HT-29 (cell line): Measurements from ENCODE around the gene GNL3. TPM values are rescaled to one million over a fixed set of nuclear protein-coding genes. Genes with fewer than 3 reads are reported as not detected.
A peak's percentile ranks its signal among the peaks of the same experiment; 100 is the strongest.

ENCODE experiments used
- DNase-seq: peaks from one replicate; pipeline ENCODE4 v3.0.0-alpha.2; 2015; ENCODE audit warnings: low spot score
- total RNA-seq: library from RNA; depleted of rRNA; stranded (reverse); fragments of >200 nt; shearing (Covaris generic); gene quantifications from 2 replicates; pipeline ENCODE4 v1.2.3, GENCODE V29; 2014

Gene GNL3
- total RNA-seq, 1 experiment from 2014 or later, result 69.6 TPM

DNA sequence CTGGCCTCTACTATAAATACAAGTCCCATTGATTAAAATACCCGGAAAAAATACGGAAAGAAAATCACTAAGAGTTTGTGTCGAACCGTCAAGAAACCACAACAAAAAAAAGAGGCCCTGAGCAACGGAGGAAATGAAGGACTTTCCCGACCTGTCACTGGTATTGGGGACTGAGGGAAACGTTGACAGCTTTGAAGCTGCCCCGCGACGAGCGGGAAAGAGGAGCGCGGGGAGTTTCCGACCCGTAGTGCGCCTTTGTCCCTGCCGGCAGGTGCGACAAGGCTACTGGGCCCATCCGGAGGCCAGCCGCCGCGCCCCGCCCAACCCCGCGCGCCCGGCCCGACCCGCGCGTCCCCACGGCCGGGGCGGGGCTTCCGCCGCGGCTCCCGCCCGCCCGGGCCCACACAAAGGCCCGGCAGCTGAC lies 535 bp upstream of the GNL3 start:
- DNase-seq, result peak; percentile 77

DNA sequence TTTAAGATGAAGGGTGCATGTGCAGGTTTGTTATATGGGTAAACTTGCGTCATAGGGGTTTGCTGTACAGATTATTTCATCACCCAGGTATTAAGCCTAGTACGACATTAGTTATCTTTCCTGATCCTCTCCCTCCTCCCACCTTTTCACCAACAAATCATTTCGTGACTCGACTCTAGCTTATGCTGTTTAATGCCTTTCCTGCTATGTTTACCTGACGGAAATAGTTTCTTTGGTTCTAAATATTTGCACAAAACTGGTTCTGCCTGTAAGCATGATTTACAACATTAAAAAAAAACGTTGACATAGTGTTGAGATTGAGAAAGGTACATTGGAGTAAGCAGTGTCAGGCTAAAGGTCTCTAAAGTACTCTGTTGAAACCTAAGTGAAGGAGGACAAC lies 2.4 kb downstream of the GNL3 start:
- no peak for DNase-seq

DNA sequence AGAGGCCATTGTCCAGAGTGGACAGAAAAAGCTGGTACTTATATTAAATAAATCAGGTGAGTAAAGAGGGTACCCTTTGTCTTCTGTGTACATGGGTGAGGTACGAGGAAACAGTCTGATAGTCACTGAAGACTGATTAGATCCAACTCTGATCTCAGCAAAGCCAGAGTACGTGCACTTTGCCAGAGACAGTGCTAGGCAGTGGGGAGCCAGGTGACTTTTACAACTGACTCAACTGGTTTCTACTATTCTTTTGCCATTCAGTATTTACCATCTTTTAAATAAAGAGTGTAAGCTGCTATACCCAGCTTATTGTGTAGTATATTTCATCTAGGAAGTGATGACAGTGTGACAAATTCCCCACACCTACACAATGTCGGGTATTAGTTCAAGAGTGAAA lies 3.3 kb downstream of the GNL3 start:
- no peak for DNase-seq

DNA sequence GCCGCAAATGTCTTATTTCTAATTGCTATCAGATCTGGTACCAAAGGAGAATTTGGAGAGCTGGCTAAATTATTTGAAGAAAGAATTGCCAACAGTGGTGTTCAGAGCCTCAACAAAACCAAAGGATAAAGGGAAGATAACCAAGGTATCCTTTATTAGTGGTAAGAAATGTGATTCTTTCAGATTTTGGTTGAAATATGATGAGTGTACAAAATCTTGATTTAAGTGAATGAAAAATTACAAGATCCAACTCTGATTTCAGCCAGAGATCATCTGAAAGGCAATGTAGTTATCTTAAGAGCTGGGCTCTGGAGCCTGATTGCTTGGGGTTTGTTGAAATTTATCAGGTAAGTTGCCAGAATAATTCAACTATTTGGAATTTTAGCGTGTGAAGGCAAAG lies 4.7 kb downstream of the GNL3 start:
- no peak for DNase-seq

DNA sequence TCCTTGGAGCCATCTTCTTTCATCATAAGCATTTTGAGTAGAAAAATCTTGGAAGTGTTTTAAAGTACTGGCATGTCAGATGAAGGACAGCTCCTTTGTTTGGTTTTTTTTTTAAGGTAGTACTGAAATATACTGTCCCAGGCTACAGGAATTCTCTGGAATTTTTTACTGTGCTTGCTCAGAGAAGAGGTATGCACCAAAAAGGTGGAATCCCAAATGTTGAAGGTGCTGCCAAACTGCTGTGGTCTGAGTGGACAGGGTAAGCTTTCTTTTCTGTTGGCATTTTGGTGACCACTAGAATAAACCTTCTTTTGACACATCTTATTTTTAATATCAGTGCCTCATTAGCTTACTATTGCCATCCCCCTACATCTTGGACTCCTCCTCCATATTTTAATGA lies 7.2 kb downstream of the GNL3 start:
- no peak for DNase-seq

DNA sequence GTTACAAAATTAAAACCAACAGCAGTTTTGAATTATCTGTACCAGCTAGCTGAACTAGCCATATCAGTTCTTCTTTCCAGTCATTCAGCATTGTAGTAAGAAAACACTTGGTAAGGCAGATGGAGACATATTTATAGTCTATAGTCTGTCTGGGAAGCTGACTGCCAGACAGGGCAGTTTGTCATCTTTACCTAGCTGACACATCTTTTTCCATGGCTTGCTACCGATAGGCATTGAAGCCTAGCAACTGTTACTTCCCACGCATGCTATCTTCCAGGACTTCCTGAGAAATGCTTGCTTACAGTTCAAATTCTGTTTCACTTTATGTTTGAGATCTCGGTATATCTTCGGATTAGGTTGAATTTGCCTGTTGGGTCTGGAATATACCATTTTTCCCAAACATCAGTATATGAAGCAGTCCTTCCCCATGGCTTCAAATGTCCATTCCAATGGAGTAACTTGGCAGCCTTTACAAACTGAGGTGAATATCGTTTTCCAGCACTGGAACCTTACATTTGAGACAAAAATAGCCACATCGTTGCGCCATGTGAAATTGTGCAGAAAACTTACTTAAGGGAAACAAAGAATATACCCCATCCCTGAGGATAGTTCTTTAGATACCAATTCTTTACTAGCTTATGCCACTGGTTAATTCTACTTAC lies 8.8 kb downstream of the GNL3 start:
- no peak for DNase-seq

DNA sequence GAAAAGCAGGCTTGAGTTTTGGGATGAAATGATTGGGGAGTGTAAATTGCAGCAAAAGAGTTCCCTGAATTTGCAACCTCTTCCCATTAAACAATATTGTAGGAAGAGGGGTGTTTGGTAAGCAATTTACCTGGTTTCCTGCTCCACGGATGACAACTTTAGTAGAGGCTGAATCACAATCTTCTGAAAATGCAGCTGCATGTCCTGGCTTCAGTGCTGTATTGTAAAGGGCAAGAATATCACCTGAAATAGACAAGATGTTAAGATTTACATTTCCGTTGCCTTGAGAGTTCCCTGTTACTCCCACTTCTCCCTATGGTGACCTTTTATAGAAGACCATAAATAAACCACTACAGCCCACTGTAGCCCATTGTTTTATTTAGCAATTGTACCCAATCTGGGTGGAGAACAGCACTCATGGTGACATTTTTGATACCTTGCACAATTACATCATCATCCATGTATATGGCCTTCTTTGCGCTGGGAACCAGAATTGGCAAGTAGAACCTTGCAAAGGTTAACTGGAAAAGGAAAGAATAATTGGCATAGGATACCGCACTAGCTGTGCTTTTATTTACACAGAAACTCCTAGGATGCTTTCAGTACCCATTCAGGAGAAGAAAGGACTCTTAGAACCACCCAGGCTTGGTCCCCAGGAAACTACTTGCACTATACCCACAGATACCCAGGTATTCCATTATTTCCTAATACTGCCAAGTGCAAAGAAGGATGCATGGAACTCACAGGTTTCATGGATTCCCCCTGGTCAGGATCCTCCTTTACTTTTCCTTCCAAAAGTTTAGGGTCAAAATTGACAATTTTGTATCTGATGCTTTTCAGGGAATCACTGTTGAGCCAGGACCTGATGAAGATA lies 10.2 kb downstream of the GNL3 start:
- no peak for DNase-seq

DNA sequence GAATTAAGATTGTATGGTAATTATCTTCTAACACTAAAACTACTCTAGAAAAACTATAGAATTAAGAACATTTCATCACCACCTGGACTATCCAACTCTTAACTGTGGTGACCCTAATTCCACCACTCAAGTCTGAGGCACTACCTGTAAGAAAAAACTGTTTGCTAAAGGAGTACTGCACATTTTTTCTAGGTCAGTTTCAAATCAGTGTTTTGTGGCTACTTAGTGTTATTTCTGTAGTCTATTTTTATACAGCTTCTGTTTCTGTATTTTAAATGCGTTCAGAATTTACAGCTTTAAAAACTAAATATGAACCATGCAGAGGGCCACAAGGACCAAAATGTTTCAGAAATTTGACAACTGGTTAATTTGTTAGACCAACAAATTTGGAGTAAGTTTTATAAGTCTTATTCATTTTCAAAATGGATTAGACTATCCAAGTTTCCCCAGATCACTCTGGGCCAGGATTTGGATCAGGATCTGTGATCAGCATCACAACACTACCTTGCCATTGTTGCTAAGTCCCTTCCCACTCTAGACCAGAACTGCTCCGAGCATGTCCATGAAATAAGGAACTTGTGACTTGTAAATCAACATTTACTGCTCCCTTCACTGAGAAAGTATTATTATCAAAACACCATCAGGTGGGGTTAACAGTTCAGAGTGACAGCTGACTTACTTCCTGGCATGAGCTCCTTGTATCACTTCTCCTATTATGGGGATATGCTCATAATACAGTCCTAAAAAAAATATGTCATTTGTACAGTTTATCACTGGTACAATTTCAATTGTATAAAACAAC lies 11.2 kb downstream of the GNL3 start:
- no peak for DNase-seq

DNA sequence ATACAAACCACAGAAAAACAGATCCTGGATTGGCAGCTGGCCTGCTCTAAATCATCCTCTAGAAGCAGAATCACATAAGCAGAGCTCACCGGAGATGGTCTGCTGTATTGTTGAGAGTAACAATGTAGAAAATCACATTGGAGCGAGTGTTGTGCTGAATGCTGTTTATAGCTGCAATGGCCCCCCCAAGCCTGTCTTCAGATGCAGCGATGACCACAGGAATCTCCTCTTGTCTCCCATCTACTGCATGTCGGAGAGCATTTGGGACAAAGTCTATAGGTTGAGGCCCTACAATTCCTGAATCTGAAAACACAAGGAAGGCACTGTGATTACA lies 11.8 kb downstream of the GNL3 start:
- no peak for DNase-seq

DNA sequence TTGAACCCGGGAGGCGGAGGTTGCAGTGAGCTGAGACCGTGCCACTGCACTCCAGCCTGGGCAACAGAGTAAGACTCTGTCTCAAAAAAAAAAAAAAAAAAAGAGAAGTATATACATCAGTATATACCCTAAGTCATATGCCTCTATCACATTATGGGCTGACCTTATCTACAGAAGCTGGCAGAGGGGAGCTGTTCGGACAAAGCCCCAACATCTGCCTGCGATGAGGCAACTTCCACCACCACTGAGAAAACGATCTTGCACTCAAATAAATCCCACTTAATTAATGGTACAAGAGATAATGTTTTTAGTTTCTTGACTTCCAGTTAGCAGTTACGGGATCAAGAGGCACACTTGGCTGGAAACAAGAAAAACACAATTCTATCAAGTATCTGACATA lies 17.5 kb downstream of the GNL3 start:
- no peak for DNase-seq

DNA sequence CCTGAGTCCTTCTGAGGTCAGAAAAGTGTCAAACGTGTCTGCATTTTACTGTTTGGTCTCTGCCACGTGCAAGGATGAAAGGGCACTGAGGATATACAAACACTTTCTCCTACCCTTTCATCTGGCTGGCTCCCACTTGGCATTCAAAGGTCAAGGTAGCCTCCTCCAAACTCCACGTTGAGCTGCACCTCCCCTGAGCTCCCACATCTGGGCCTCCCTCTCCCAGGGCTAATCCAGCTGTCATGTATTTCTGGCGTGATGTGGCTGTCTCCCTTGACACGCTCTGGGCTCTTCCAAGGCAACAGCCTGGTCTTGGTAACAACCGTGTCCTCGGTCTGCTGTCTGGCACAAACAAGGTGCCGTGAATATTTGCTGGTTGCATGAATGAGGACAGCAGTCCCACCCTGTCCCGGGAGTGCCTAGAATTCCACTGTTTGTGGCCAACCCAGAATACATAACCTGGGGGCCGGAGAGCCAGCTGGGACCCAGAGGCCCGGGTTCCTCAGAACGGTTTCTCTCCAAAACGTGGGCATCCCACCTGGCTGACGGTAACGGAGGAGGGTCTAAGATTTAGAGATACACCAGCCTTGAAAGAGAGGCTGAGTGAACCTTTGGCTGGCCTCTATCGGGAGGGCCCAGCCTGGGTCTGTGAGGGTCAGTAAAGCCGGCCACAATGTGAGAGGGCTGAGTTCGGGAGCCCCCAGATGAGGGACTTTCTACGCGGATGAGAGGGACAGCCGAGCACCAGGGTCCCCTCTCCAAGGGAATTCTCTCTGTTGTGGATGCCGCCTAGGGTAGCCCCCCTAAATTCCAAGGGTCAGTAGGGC lies 19.0 kb downstream of the GNL3 start:
- DNase-seq, result peak; percentile 44

DNA sequence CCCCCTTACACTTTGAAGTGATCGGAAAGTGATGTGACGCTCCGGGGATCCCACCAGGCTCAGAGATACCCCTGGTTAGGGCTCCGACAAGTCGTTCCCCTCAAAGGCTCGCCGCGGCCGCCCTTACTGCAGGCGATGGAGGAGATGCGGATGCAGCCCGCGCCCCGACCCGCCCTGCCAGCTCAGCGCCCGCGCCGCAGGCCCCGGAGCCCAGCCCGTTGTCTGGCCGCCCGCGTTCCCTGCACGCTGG lies 19.5 kb downstream of the GNL3 start:
- DNase-seq, result no peak

DNA sequence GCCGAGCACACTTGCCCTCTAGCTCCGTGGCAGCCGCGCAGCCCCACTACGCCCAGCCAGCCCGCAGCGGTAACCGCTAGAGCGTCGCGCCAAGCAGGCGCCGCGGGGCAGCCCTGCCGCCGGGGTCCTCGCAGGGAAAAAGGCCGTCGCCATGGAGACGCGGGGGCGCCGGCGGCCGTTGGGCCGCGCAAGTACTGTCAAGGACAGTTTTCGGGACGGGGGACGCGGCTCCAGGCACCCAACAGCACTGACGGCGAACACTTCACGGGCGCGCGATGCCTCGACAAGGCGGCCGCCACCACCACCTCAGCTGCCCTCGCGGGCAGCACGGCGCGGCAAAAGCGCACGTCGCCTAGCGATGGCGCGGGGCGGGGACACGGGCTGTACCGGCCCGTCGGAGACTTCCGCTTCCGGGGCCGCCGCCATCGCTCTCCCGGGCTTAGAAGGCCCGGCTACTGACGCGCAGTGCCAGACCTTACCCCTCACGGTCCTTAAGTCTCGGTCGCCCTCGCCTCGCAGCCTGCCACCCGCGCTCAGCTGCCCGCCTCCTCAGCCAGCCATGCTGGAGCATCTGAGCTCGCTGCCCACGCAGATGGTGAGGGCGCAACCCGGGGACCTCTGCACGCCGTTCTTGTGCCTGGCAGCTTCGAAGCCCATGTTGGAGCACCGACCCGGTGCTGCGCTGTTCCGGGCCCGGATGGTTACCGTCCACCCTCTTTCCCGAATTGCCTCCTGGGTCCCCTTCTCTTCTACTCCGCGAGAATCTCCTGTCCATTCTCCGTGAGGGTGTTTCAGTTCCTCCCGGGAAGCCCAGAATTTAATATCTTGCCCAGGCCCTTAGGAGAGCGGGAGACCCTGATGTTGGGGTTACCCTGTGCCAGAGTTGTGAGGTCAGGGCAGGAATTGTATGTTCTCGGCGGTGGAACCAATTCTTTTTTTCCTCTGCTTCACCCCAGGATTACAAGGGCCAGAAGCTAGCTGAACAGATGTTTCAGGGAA lies 20.2 kb downstream of the GNL3 start, which contains the start of the genes GLT8D1 and SPCS1:
Gene GLT8D1 (minus strand): TSS at position 104 of the 999 bp plus-strand sequence. CDS start 5,331 bp downstream, outside the sequence.
Gene SPCS1 (plus strand): TSS at position 419 of the 999 bp plus-strand sequence. CDS start 141 bp downstream, at position 560.
- DNase-seq, result peak; percentile 82

DNA sequence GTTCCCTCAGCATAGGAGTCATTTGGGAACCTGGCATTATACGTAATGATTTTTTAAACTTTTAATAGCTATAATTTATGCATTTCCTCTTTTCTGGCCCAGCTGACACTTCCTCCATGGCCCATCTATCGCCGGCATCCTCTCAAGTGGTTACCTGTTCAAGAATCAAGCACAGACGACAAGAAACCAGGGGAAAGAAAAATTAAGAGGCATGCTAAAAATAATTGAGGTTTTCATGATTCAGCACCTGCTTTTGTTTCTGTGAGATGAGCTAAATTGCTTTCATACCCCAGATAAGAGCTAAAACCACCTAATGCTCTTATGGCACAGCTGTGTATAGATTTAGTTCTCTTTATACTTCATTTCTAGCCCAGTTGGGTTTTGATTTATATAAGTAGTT lies 21.8 kb downstream of the GNL3 start:
- no peak for DNase-seq

DNA sequence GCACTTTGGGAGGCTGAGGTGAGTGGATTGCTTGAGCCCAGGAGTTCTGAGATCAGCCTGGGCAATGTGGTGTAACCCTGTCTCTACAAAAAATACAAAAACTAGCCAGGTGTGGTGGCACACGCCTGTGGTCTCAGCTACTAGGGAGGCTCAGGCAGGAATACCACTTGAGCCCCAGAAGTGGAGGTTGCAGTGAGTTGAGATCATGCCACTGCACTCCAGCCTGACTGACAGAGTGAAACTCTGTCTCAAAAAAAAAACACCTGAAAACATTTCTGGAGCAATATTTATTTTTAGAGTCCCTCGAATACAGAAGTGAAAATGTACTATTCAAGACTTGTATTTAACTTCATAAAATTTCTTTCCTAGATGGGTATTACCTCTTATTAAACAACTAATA lies 24.7 kb downstream of the GNL3 start:
- DNase-seq, result no peak

DNA sequence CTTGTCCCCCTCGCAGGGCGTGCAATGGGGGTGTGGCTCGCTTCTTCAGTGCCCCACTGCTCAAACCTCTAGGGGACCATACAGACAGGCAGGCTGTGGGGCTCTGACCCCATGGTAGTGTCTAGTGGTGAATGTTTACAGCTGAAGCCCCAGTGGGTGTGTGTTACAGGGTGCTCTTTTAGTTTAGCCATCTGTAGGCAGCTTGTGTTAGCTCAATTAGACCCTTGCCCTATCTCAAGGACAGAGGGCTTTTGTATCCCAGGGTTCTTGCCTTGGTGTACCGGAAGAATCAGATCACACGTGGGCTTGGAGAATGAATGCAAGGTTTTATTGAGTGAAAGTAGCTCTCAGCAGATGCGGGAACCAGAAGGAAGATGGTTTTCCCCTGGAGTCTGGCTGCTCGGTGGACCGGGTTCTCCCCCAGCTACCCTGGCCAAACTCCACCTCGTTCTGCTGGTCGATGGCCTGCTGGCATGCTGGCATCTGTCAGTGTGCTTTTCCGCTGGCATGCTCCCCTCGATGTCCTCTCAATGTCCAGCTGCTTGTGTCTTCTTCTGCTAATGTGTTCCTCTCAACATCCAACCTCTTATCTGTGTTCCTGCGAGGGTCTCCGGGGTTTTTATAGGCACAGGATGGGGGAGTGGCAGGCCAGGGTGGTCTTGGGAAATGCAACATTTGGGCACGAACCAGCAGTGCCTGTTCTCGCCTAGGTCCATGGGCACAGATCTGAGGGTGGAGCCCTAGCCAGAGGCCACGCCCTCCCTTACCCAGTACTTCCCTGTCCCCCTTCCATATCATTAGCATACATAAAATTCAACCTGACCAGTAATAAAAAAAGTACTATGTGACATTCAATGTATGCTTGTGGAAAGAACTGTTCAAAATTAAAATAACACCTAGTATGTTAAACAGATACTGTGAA lies 26.7 kb downstream of the GNL3 start:
- DNase-seq, result no peak

DNA sequence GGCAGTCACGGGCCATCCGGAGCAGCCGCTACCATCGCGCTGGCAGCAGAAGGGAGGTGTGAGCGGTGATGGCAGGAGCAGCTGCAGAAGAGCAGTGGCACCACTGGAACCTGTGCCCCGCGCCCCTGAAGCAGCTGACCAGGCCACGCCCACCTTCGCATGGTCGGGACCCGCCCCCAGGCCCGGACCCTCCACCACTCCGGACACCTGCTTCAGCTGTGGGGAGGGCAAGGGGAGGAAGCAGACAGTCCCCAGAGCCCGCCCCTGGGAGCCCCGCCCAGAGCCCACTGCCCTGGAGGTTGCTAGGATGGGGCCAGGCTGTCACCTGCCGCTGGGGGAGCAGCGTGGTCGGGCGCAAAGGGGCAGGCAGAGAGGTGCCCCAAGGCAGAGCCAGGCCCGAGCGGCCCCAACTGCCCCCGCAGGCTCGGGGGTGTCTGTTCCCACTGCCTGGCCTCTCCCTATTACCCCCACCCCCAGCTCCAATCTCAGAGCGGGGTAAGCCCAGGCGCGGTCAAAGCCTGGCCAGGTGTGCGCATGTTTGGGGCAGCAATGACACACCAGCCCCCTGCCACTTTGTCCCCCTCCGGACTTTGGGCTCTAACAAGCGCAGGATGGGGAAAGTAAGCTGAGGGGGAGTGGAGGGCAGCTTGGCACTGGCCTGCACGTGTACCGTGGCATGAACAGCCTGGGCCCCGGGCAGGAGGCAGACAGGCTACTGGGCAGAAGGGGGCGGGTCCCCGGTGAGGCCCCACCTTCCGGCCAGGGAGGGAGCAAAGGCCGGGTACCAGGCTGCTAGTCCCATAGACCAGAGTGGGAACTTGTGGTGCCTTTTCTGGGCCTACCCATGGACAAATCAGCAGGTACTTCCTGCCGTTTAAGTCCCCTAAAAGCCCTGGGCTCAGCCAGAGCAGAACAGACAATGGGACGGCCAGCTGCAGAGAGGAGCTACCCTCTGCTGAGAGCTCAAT lies 28.8 kb downstream of the GNL3 start:
- no peak for DNase-seq

DNA sequence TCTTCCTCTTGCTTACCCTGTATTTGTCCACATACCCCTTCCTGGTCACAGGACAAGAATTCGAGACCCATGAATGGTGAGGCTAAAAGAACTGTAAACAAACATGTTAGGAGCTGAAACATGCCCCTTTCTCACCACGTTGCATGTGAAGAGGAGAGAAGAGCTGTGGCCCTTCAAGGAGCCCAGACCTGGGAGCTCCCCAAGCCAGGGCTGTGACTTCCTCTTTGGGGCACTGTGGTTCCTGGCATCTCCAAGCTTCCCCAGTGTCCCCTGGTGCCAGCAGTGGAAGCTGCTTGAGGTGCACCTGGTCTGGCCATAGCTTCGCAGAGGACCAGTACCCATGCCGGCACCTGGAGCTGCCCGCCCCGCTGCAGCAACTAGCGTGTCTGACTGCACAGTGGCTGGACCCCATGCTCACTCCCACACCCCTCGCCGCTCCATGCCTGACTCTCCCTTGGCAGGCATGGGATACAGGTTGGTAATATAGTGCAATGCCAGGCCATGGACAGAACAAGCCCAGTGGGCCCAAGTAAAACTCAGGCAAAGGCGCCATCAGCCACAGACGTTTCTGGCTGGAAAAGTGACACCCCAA lies 30.0 kb downstream of the GNL3 start:
- no peak for DNase-seq
